ENCODE data around the gene FLII. TPM values are rescaled to one million over a fixed set of nuclear protein-coding genes. Genes with fewer than 3 reads are reported as not detected.

Gene FLII
- total RNA-seq, 1 experiment from 2014 or later = 264 TPM

GRCh38 chr17:18206962-18207361, 51.6 kb downstream of the FLII start:
- RAD21 ChIA-PET (ENCODE audit: low non-redundant PET in 1 of 2, low total read pairs in 2 of 2, uncharacterized antibody in 2 of 2, unreplicated experiment in 2 of 2) = no interaction called here
- no TSS peak for BruUV-seq (replicated peaks)
- CTCF ChIA-PET = no interaction called here
- Histone ChIP-seq H3K4me1 (ENCODE audit: control insufficient read depth in 1 of 2, insufficient read depth in 2 of 2, low read length in 2 of 2) (peaks cover 8 to 17% of the 10 kb centered on the region in 2 experiments; a peak in 3 of 4 replicates), H3K27me3 (ENCODE audit: insufficient read depth, low read length) (no peaks in the 10 kb centered on the region), H3K4me2 (ENCODE audit: low read length) (no peak overlapping the region), H2AFZ (ENCODE audit: low read depth, low read length, poor library complexity, severe bottlenecking) (no peak overlapping the region), H3K36me3 (ENCODE audit: control insufficient read depth in 1 of 2, insufficient read depth in 2 of 2, low read length in 2 of 2) (peaks cover 31 to 43% of the 10 kb centered on the region in 2 experiments), H4K20me1 (ENCODE audit: insufficient read depth) (no peaks in the 10 kb centered on the region), H3K79me2 (ENCODE audit: insufficient read depth, low read length) (peaks cover 36% of the 10 kb centered on the region), H3K9ac (ENCODE audit: low read length) (no peak overlapping the region), H3K4me3 (replicated peaks in 1 of 2; ENCODE audit: low read depth in 1 of 2, low read length in 2 of 2) (no peak overlapping the region), H3K9me2 (ENCODE audit: insufficient read depth) (no peaks in the 10 kb centered on the region), H3K27ac (ENCODE audit: low read depth, low read length) (no peak overlapping the region), H3K9me3 (ENCODE audit: control insufficient read depth in 1 of 2, insufficient read depth in 1 of 2, low read depth in 1 of 2, low read length in 2 of 2) (no peaks in the 10 kb centered on the region)
- intact Hi-C loops (cut with micrococcal nuclease) = no loop called here
- POLR2A ChIA-PET = no interaction called here
- no peak for TF ChIP-seq EZH2 (IDR thresholded peaks at IDR 0.05)
- TF ChIP-seq SRF (IDR thresholded peaks at IDR 0.05; ENCODE audit: low read depth) = no peak
- TF ChIP-seq POLR2AphosphoS5 (IDR thresholded peaks at IDR 0.05; ENCODE audit: low read depth, low read length) = no peak
- TF ChIP-seq POLR2A (IDR thresholded peaks at IDR 0.05; ENCODE audit: borderline replicate concordance, extremely low read depth, insufficient read depth, insufficient read length) = no peak
- TF ChIP-seq YY1 (IDR thresholded peaks at IDR 0.05; ENCODE audit: extremely low read depth, insufficient replicate concordance, low read depth, low read length) = no peak
- no peak for TF ChIP-seq CBX3 (IDR thresholded peaks at IDR 0.05; ENCODE audit: low read depth)
- DNase-seq (ENCODE audit: low read depth, low spot score) (no peak), ATAC-seq (no peak)

- no peak for TF ChIP-seq SRF (IDR thresholded peaks at IDR 0.05; ENCODE audit: low read depth)
- no peak for TF ChIP-seq JUND (IDR thresholded peaks at IDR 0.05)
- TF ChIP-seq POLR2AphosphoS5 (IDR thresholded peaks at IDR 0.05; ENCODE audit: low read depth, low read length) = no peak
- TF ChIP-seq ZNF274 (IDR thresholded peaks at IDR 0.05; ENCODE audit: low read depth, low read length) = no peak
- TF ChIP-seq SIN3A (IDR thresholded peaks at IDR 0.05; ENCODE audit: low read depth) = no peak
- TF ChIP-seq YY1 (IDR thresholded peaks at IDR 0.05; ENCODE audit: extremely low read depth, insufficient replicate concordance, low read depth, low read length) = no peak
- TF ChIP-seq REST (IDR thresholded peaks at IDR 0.05; ENCODE audit: low read depth) = no peak
- TF ChIP-seq SP1 (IDR thresholded peaks at IDR 0.05; ENCODE audit: low read depth) = no peak
- ChIA-PET CTCF (no interaction called here), RAD21 (ENCODE audit: low non-redundant PET in 1 of 2, low total read pairs in 2 of 2, uncharacterized antibody in 2 of 2, unreplicated experiment in 2 of 2) (no interaction called here), POLR2A (no interaction called here)
- Histone ChIP-seq H3K36me3 (ENCODE audit: control insufficient read depth in 1 of 2, insufficient read depth in 2 of 2, low read length in 2 of 2) (peaks cover 31 to 43% of the 10 kb centered on the region in 2 experiments), H3K27ac (ENCODE audit: low read depth, low read length) (no peak overlapping the region), H3K4me2 (ENCODE audit: low read length) (no peak overlapping the region), H3K79me2 (ENCODE audit: insufficient read depth, low read length) (peaks cover 42% of the 10 kb centered on the region), H3K27me3 (ENCODE audit: insufficient read depth, low read length) (no peaks in the 10 kb centered on the region), H4K20me1 (ENCODE audit: insufficient read depth) (no peaks in the 10 kb centered on the region), H3K9ac (ENCODE audit: low read length) (no peak overlapping the region), H2AFZ (ENCODE audit: low read depth, low read length, poor library complexity, severe bottlenecking) (no peak overlapping the region), H3K4me3 (replicated peaks in 1 of 2; ENCODE audit: low read depth in 1 of 2, low read length in 2 of 2) (no peak overlapping the region), H3K9me2 (ENCODE audit: insufficient read depth) (no peaks in the 10 kb centered on the region), H3K9me3 (ENCODE audit: control insufficient read depth in 1 of 2, insufficient read depth in 1 of 2, low read depth in 1 of 2, low read length in 2 of 2) (no peaks in the 10 kb centered on the region), H3K4me1 (ENCODE audit: control insufficient read depth in 1 of 2, insufficient read depth in 2 of 2, low read length in 2 of 2) (peaks cover 8 to 17% of the 10 kb centered on the region in 2 experiments; a peak in 3 of 4 replicates)
- intact Hi-C loops (cut with micrococcal nuclease) = no loop called here
- ATAC-seq (no peak), DNase-seq (ENCODE audit: low read depth, low spot score) (no peak)
- BruUV-seq (replicated peaks) = no TSS peak
These were observed 52.7 kb downstream of the FLII start for GRCh38 chr17:18205861-18206260.

Data from HCT116 (cell line).